ENCODE data around the gene CLSTN1.
A peak's percentile ranks its signal among the peaks of the same experiment; 100 is the strongest.
"Not testable (repeated sequence)": the region's sequence is repeated elsewhere in the genome, so short reads cannot be mapped to it uniquely, and the experiment has no call there.

CLSTN1 gene

GRCh38 chr1:9794081-9794480, 29.7 kb downstream of the CLSTN1 start:
- DNase-seq (ENCODE audit: low spot score), result no peak

DNA sequence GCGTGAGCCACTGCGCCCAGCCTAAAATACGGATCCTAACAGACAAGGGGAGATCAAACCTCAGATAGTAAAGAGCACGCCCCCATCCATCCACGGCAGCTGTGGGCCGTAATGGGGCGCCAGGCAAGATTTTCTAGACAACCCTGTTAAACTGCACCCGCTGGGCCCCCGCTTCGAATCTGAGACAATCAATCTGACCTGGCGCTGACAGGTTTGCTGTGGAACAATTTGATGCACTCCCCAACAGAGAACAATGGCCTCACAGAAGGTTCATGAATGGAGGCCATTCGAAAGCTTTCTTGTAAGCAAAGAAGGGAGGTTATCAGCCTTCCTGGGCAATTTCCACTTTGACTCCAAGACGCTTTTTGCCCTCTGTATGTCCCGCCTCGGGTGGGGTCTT, 30.5 kb downstream of the CLSTN1 start:
- DNase-seq (ENCODE audit: low spot score), result no peak

GRCh38 chr1:9792156-9793042, 31.4 kb downstream of the CLSTN1 start:
- DNase-seq (ENCODE audit: low spot score), result no peak

- not testable (repeated sequence) for DNase-seq (ENCODE audit: low spot score)
Measured at GRCh38 chr1:9789700-9790099, 34.1 kb downstream of the CLSTN1 start.

DNA sequence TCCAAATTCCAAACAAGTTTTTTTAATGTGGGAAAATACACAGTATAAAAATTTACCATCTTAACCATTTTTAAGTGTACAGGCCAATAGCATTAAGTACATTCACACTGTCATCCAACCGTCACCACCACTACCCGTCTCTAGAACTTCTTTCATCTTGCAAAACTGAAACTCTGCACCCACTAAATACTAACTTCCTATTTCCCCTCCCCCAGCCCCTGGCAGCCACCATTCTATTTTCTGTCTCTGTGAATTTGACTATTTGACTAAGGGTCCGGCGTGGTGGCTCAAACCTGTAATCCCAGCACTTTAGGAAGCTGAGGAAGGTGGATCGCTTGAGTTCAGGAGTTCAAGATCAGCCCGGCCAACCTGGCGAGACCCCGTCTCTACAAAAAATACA, 36.1 kb downstream of the CLSTN1 start:
- peak; percentile 65 for DNase-seq (ENCODE audit: low spot score)

DNA sequence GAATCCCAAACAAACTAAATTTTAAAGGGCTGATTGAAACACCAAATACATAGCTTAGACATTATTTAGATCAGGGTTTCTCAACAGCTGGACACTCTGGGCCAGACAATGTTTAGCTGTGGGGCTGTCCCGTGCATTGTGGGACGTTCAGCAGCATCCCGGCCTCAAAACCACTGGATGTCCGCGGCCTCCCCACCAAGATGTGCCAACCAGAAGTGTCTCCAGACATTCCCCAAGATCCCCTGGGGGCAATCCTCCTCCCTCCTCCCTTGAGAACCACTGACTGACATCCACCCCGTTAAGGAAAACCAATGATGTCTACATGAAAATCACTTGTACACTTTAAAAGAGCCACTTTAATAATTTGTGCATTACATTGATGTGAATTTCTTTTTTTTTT, 38.4 kb downstream of the CLSTN1 start:
- DNase-seq (ENCODE audit: low spot score), result no peak

GRCh38 chr1:9784508-9785133, 39.1 kb downstream of the CLSTN1 start:
- DNase-seq (ENCODE audit: low spot score), result peak; percentile 73

GRCh38 chr1:9782897-9783296, 40.9 kb downstream of the CLSTN1 start:
- no peak for DNase-seq (ENCODE audit: low spot score)

DNA sequence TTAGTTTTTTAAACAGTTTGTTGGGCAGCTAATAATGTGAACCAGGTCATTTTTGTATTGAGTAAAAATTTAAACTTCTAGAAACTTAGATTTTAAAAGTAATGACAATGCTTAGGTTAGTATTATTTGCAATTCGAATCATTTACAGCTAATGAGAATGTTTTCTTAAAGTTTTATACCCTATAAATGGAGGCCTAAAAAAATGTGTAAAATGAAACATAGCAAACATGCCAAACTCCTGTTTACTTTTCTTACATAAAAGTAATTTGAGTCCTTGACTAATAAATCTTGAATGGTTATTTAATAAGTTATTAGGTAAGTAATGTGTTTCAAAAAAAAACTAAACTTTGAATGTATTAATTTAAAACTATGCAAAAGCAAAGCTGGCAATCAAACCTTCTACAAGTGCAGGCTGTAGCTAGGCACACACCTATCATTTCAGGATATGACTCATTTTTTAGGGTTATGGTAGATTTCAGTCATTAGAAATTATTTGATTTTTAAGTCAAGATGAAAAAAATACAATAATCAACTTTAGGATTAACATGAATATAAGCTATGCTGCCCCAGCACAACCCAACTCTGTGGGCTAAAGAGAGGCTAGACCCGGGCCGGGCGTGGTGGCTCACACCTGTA, 41.5 kb downstream of the CLSTN1 start:
- no peak for DNase-seq (ENCODE audit: low spot score)

GRCh38 chr1:9780554-9781110, 43.1 kb downstream of the CLSTN1 start:
- DNase-seq (ENCODE audit: low spot score), result no peak

GRCh38 chr1:9778905-9779304, 44.9 kb downstream of the CLSTN1 start:
- DNase-seq (ENCODE audit: low spot score), result no peak

DNA sequence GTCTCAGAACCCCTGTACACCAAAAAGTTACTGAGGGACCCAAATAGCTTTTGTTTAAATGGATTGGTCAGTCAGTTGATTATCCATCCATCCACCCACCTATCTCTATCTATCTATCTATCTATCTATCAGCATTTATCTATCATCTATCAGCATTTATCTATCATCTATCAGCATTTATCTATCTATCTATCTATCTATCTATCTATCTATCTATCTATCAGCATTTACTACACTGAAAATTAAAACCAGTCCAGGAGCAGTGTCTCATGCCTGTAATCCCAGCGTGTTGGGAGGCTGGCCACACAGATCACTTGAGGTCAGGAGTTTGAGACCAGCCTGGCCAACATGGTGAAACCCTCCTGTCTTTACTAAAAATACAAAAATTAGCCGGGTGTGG, 47.1 kb downstream of the CLSTN1 start:
- DNase-seq (ENCODE audit: low spot score), result no peak

GRCh38 chr1:9774712-9775679, 48.8 kb downstream of the CLSTN1 start:
- DNase-seq (ENCODE audit: low spot score), result no peak

DNA sequence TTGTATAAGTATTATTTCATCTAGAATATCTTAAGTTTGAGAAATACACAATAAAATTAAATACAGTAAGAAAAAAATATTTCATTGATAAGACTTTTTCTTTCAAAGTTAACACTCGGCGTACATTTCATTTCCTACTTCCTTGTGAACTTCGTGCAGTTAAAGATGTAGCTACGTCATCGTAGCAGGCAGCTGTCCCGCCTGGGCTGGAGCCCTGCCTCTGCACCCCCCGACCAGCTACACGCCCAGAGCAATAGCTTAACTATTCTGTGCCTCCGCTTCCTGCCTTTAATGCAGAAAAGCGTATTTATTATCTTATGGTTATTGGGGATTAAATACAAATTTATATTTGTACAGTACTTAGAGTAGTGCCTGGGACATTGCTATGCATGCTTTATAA, 53.5 kb downstream of the CLSTN1 start:
- DNase-seq (ENCODE audit: low spot score), result no peak

DNA sequence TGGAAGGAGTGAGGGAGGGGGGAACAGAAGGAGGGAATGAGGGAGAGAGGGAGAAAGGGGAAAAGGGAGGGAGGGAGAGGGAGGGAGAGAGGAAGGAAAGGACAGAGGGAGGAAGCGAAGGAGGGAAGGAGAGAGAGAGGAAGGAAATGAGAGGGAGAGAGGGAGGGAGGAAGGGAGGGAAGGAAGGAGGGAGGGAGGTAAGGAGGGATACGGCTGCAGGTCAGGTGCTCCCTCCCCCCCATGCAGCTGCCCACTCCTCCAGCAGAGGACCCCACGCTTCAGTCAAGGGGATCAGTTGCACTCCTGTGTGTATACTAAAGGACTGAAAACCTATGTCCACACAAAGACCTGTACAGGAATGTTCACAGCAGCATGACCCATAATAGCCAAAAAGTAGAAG, 54.8 kb downstream of the CLSTN1 start:
- no peak for DNase-seq (ENCODE audit: low spot score)

DNA sequence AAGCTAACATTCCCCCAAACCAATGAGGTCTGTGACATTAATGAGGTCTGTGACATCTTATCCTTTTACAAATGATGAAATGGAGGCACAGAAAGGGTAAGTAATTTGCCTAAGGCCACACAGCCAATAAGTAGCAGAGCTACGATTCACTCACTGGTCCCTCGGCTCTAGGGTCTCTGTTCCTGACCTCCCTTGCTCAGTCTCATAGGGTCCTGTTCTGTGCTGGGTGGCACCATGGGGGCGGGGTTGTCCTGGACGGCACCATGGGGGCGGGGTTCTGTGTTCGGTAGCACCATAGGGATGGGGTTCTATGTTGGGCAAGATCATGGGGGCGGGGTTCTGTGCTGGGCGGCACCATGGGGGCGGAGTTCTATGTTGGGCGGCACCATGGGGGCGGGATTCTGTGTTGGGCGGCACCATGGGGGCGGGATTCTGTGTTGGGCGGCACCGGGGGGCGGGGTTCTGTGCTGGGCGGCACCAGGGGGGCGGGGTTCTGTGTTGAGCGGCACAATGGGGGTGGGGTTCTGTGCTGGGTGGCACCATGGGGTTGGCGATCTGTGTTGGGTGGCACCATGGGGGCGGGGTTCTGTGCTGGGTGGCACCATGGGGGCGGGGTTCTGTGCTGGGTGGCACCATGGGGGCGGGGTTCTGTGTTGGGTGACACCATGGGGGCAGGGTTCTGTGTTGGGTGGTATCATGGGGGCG, 55.6 kb downstream of the CLSTN1 start:
- DNase-seq (ENCODE audit: low spot score), result no peak

DNA sequence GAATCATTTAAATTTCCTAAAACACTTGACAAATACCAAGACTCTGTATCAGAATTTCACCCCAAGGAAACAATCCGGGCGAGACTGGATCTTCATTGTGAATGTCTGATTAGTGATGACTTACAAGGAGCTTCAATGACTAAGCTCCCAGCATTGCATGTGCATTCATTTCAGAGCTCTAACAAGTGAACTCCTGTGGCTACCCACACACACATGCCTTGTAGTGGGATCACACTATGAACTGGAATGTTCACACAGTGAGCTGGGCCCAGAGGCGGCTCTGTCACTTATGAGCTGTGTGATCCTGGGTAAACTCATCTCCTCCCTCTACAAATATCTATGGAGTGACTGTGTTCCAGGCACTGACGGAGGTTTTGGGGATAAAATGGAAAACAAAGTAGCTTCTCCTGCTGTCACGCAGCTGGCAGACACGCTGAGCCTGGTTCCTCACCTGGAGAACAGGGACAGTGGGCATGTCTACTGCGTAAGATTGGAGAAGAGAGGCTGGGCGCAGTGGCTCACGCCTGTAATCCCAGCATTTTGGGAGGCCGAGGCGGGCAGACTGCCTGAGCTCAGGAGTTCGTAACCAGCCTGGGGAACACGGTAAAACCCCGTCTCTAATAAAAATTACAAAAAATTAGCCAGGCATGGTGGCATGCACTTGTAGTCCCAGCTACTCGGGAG, 56.9 kb downstream of the CLSTN1 start:
- no peak for DNase-seq (ENCODE audit: low spot score)

DNA sequence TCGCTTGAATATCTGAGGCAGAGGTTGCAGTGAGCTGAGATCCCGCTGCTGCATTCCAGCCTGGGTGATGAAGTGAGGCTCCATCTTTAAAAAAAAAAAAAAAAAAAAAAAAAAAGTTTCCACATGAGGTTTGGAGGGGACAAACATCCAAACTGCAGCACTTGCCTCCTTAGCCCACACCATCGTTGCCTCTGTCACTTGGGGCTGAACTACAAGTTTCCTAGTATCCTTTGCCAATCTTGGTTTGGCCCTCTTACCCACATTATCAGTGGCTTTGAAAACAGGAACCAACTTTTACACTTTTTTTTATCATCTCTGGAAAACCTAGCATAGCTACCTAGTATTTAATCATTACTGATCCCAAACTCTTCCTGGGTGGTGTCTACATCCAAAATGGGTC, 59.2 kb downstream of the CLSTN1 start:
- no peak for DNase-seq (ENCODE audit: low spot score)

DNA sequence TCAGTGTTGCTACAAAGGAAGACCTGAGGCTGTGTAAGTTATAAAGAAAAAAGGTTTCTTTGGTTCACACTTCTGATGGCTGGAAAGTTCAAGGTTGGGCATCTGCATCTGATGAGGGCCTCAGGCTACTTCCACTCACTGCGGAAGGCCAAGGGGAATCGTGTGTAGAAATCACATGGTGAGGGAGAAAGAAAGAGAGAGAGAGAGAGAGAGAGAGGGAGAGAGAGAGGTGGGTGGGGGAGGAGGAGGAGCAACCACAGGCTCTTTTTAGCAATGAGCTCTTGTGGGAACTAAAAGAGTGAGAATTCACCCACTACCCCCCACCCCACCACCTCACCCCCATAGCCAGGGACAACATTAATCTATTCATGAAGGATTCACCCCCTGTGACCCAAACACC, 59.9 kb downstream of the CLSTN1 start:
- no peak for DNase-seq (ENCODE audit: low spot score)

DNA sequence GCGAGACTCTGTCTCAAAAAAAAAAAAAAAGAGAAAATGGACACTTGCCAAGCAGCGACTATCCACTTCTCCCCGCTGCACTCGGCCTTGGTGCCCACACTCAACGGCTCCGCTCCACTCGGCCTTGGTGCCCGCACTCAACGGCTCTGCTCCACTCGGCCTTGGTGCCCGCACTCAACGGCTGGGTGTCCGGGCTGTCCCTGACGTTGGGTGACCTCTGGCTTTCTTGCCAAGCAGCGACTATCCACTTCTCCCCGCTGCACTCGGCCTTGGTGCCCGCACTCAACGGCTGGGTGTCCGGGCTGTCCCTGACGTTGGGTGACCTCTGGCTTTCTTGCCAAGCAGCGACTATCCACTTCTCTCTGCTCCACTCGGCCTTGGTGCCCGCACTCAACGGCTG, 61.3 kb downstream of the CLSTN1 start:
- DNase-seq (ENCODE audit: low spot score), result not testable (repeated sequence)

Data from CD4-positive, alpha-beta T cell treated with Interleukin-6 at 100 ng/mL for 8 hours (primary cell).